Adipocyte (in vitro differentiated cells): ENCODE data around the gene SAMD3.
"Not testable (repeated sequence)": the region's sequence is repeated elsewhere in the genome, so short reads cannot be mapped to it uniquely, and the experiment has no call there.

Source experiments
- DNase-seq: peaks from one replicate; pipeline ENCODE4 v3.0.0-alpha.2; 2015; ENCODE audit warnings: low read depth
- H3K27me3 ChIP-seq: replicated peaks from 2 replicates; pipeline ENCODE4 v1.7.0; 2013; ENCODE audit warnings: mild to moderate bottlenecking, low read length, moderate library complexity; ENCODE audit not compliant: control insufficient read depth, insufficient read depth
- H3K36me3 ChIP-seq: 2 replicates; pipeline ENCODE4 v1.7.0; 2013; ENCODE audit warnings: low read length, mild to moderate bottlenecking, moderate library complexity; ENCODE audit not compliant: control insufficient read depth, insufficient read depth, severe bottlenecking
- H3K4me1 ChIP-seq: 2 replicates; pipeline ENCODE4 v1.7.0; 2013; ENCODE audit warnings: mild to moderate bottlenecking, low read length, moderate library complexity; ENCODE audit not compliant: control insufficient read depth, insufficient read depth
- H3K4me3 ChIP-seq: 2 replicates; pipeline ENCODE4 v1.7.0; 2013; ENCODE audit warnings: mild to moderate bottlenecking, low read length, moderate library complexity
- H3K9ac ChIP-seq: 2 replicates; pipeline ENCODE4 v1.7.0; 2013; ENCODE audit warnings: mild to moderate bottlenecking, low read length, moderate library complexity
- H3K9me3 ChIP-seq: 2 replicates; pipeline ENCODE4 v1.7.0; 2013; ENCODE audit warnings: mild to moderate bottlenecking, low read length, moderate library complexity; ENCODE audit not compliant: control insufficient read depth

The SAMD3 gene

DNA sequence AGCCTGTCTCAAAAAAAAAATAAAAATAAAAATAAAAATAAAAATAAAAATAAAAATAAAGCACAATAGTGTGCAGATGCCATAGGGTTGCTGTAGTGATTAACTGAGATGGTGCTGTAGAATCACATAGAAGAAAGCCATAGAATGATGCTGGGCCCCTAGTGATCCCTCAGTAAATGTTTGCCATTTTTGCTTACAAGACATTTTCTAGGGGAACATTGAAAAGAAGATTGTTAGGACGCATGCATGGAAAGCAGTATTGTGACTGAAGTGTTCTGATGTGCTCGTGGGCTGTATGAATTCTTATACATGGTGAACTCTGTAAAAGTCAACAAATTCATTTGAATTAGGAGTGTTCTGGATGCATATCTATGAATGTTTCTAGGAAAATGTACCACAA lies 22.0 kb upstream of the SAMD3 start:
- no peak for DNase-seq
- no peak overlapping the region for H3K4me3 ChIP-seq

DNA sequence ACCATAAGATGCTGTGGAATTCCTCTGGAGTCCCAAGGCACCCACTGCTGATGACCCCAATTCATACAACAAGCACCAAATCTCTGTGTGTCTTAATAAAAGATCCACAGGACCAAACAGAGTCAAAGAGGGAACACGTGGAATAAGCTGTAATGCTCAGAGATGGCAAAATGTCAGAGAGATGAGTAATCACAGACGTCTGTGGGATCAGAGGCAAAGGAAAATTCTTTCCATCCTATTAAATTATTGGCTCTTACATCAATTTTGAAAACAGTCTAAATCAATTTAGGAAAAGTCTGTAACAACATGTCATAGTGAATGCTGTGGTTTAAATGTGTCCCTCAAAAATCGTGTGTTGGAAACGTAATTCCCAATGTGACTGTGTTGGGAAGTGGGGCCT lies 17.5 kb upstream of the SAMD3 start:
- peaks cover 12% of the 10 kb centered on the region for H3K4me1 ChIP-seq
- H3K27me3 ChIP-seq: no peaks in the 10 kb centered on the region
- DNase-seq: peak; percentile 88
- H3K36me3 ChIP-seq: no peaks in the 10 kb centered on the region
- H3K9ac ChIP-seq: no peak overlapping the region
- no peaks in the 10 kb centered on the region for H3K9me3 ChIP-seq
- H3K4me3 ChIP-seq: no peak overlapping the region

More for the DNA sequence above, 22.0 kb upstream of the SAMD3 start:
- Histone ChIP-seq H3K4me1 (peaks cover 12% of the 10 kb centered on the region), H3K9ac (no peak overlapping the region), H3K9me3 (no peaks in the 10 kb centered on the region), H3K36me3 (no peaks in the 10 kb centered on the region), H3K27me3 (no peaks in the 10 kb centered on the region)

DNA sequence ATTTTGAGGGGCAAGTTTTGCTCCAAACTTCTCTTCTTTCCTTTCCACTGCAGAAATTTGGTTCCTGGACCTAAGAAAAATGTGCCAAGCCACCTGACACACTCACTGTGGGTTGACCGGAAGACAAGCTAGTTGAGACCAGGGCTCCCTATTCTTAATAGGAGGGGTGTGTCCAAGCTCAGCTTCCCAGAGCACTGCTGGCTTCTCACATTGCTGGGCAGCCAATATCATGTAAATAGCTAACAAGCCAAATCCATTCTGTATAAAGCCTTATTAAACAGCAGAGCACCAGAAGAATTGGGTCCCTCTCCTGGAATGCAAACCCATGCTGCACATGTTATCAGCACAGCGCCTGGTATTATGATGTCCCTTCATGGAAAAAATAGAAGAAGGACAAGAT lies 17.0 kb upstream of the SAMD3 start:
- Histone ChIP-seq H3K9me3 (no peaks in the 10 kb centered on the region), H3K4me3 (no peak overlapping the region), H3K27me3 (no peaks in the 10 kb centered on the region), H3K36me3 (no peaks in the 10 kb centered on the region), H3K9ac (no peak overlapping the region), H3K4me1 (peaks cover 12% of the 10 kb centered on the region)
- DNase-seq: peak; percentile 3

DNA sequence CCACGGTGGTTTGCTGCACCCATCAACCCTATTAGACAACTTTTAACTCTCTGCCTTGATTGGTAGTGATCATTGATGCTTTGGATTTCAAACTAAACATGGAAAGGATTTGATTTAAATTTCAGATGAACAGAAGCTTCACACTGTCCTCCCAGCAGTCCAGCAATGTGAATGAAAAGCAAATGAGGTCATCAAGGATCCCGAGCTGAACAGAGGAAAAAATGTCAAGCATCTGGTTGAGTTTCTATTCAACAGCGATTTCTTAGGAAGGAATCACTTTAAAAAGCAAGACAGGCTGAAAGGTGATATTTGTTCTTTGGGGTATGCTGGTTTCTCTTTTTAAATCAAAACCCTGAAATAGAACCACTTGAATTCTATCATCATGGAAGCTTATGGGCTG lies 10.6 kb upstream of the SAMD3 start:
- H3K4me1 ChIP-seq: no peaks in the 10 kb centered on the region
- peak; percentile 57 for DNase-seq
- no peak overlapping the region for H3K9ac ChIP-seq
- H3K4me3 ChIP-seq: peak overlapping the region; percentile 31
- H3K36me3 ChIP-seq: no peaks in the 10 kb centered on the region
- no peaks in the 10 kb centered on the region for H3K9me3 ChIP-seq
- H3K27me3 ChIP-seq: no peaks in the 10 kb centered on the region

DNA sequence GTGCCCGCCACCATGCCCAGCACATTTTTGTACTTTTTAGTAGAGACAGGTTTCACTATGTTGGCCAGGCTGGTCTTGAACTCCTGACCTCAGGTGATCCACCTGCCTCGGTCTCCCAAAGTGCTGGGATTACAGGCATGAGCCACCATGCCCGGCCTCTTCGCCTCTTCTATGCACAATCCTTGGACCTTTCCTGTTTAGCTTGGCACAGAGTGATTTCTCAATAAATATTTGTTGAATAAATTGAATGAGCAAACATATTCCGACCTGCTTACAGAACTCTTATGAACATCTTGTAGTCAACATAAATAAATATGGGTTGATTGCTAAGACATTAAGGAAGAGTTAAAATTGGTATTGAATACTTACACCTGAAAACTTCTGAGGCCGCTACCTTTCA lies 7.8 kb upstream of the SAMD3 start:
- not testable (repeated sequence) for H3K36me3 ChIP-seq, H3K27me3 ChIP-seq, DNase-seq, H3K4me1 ChIP-seq, H3K9ac ChIP-seq, H3K9me3 ChIP-seq, H3K4me3 ChIP-seq

DNA sequence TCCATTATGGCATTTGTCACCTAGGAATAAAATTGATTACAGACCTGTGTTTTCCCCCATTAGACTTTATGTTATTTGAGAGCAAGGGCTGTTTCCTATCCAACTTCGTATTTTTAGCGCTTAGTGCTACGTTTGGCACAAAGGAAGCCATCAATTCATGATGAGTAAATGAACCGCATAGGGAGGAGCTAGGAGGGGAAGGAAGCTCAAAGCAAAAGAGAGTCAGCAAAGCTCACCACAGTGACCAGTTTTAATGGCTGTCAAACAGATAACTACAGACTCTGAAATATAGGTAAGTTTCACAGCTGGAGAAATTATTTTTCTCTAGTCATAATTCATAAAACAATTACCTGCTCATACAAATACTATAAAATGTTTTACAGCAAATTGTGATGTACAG lies 6.9 kb upstream of the SAMD3 start:
- no peak overlapping the region for H3K9ac ChIP-seq

DNA sequence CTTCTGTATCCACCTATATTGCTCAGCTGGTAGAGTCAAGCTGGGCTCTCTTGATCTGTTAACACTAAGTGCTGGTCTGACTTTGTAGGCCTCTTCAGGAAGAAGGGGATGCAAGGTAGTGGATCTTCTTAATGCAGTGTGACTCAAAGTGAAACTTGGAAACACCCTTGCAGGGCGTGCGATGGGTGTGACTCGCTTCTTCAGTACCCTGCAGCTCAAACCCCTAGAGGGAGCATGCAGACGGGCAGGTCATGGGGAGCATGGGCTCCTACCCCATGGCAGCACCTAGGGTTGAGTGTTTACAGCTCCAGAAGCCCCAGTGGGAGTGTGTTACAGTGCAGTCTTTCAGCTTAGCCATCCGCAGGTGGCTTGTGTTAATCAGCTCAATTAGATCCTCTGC lies 757 bp upstream of the SAMD3 start:
- no peak for DNase-seq
- peaks cover 3% of the 10 kb centered on the region for H3K9me3 ChIP-seq
- no peak overlapping the region for H3K4me3 ChIP-seq
- no peak overlapping the region for H3K9ac ChIP-seq
- no peaks in the 10 kb centered on the region for H3K36me3 ChIP-seq
- no peaks in the 10 kb centered on the region for H3K4me1 ChIP-seq
- H3K27me3 ChIP-seq: no peaks in the 10 kb centered on the region

More for the DNA sequence above, 6.9 kb upstream of the SAMD3 start:
- Histone ChIP-seq H3K9me3 (peaks cover 3% of the 10 kb centered on the region), H3K4me3 (no peak overlapping the region), H3K4me1 (no peaks in the 10 kb centered on the region), H3K27me3 (no peaks in the 10 kb centered on the region), H3K36me3 (no peaks in the 10 kb centered on the region)
- no peak for DNase-seq

DNA sequence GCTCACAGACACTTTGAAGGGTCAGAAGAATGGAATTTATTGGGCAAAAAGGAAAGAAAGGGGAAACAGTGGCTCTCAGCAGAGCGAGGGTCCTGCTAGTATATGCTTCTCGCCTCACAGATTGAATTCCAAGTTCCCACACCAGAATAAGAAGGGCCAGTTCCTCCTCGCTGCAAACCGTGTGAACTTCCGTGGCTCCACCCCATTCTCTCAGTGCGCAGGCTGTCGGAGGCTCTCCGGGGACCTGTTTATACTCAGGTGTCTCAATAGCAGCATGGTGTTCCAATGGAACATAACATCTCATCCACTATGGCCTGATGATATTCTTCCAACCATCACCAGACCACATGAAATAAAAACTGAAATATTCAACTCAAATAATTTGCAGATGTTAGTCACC lies 4.6 kb downstream of the SAMD3 start:
- H3K9me3 ChIP-seq: no peaks in the 10 kb centered on the region
- H3K9ac ChIP-seq: no peak overlapping the region
- DNase-seq: no peak
- no peak overlapping the region for H3K4me3 ChIP-seq
- no peaks in the 10 kb centered on the region for H3K36me3 ChIP-seq
- H3K27me3 ChIP-seq: no peaks in the 10 kb centered on the region
- no peaks in the 10 kb centered on the region for H3K4me1 ChIP-seq

DNA sequence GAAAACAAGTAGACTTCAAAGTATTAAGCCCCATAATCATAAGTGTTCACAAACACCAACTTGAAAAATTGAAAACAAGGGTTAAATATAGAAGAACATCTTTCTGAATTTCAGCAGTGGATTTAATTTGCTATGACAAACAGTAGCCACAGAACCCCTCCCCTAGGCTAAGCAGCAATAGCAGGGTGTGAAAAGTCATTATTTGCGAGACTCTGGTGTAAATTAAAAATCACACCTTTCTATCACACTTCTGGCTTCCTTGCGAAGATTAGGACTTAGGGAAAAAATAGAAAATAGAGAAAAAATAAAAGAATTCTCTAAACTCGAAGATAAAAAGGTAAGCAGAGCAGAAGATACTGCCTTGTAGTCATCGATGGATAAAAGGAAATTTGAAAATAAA lies 6.1 kb downstream of the SAMD3 start:
- no peaks in the 10 kb centered on the region for H3K9me3 ChIP-seq
- no peak for DNase-seq
- H3K4me1 ChIP-seq: no peaks in the 10 kb centered on the region
- H3K9ac ChIP-seq: no peak overlapping the region
- H3K36me3 ChIP-seq: no peaks in the 10 kb centered on the region
- no peak overlapping the region for H3K4me3 ChIP-seq
- H3K27me3 ChIP-seq: no peaks in the 10 kb centered on the region

DNA sequence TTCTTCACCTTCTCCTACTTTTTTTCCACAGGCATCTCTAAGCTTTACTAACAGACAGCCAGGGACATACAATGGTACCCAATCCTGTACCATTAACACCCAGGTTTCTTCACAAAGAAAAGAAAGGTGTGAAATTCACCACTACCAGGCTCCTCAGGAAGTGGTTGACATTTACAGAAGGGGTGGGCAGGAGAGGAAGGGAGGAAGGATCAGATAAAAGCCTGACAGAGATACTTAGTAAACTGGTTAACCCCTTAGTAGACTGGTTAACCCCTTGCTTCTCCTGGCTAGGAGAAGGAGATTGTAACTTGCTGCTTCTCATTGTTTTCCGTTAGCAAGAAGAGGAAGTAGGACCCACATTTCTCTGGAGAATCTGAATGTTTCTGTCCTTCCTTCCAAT lies 7.2 kb downstream of the SAMD3 start:
- no peak overlapping the region for H3K9ac ChIP-seq
- H3K4me3 ChIP-seq: no peak overlapping the region
- no peaks in the 10 kb centered on the region for H3K36me3 ChIP-seq
- H3K27me3 ChIP-seq: no peaks in the 10 kb centered on the region
- DNase-seq: no peak
- H3K4me1 ChIP-seq: no peaks in the 10 kb centered on the region
- no peaks in the 10 kb centered on the region for H3K9me3 ChIP-seq

DNA sequence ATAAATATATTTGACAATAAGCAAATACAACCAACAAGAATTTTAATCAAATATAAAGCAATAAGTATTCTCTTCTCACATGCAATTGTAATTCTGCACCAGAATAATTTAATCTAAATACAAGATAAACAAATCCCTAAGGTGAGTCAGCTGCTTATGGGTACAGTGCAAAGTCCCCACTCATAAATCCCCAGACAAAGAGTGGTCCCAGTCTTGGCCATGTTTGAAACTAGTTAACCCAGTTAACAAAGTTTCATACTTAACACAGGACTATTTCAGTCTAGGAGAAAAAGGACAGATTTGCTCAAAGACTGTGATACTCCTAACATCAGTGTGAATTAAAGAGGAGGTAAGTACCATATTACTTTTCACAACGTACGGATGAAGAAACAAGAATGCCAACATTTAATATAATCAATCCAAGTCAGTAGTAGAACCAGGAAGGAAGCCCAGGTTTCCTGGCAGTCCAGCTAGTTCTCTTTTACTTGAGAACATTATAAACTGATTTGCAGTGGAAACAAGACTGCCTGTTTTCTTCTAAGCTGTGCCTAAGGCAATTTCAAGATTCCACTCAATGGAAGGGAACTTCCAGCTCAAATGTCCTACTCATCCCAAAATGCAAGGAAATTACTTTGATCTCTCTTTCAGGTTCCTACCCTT lies 10.4 kb downstream of the SAMD3 start:
- Histone ChIP-seq H3K4me1 (no peaks in the 10 kb centered on the region), H3K36me3 (no peaks in the 10 kb centered on the region), H3K9ac (no peak overlapping the region), H3K9me3 (no peaks in the 10 kb centered on the region), H3K27me3 (no peaks in the 10 kb centered on the region), H3K4me3 (no peak overlapping the region)
- DNase-seq: peak; percentile 10

DNA sequence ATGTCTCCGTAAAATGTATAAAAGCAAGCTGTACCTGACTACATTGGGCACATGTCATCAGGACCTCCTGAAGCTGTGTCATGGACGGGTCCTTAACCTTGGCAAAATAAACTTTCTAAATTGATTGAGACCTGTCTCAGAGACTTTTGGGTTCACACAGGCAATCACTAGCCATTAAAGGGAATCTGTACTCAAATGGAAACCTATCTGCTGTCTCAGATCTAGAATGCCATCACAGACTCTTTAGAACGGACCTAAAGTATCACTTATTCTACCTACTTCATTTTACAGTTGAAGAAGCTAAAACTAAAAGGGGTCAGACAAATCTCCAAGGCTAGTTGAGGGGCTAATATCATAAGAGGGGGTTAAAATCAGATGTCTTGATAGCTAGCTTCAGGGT lies 11.1 kb downstream of the SAMD3 start:
- H3K4me1 ChIP-seq: no peaks in the 10 kb centered on the region
- H3K4me3 ChIP-seq: no peak overlapping the region
- no peaks in the 10 kb centered on the region for H3K36me3 ChIP-seq
- H3K9ac ChIP-seq: no peak overlapping the region
- no peak for DNase-seq
- no peaks in the 10 kb centered on the region for H3K9me3 ChIP-seq
- no peaks in the 10 kb centered on the region for H3K27me3 ChIP-seq
